Hypothalamus (tissue), 51 donors: ENCODE results near the gene UCKL1.

Experiments used
- DNase-seq, 51 donors: peaks; one replicate each; lab custom pipeline; 2025; lab: John Stamatoyannopoulos, UW

UCKL1 gene

GRCh38 chr20:63895202-63895951 is 60.8 kb downstream of the UCKL1 start:
- no peak for DNase-seq

- DNase-seq = peak; percentile 11 to 97 (median 91)
Measured at GRCh38 chr20:63894358-63895201, 61.6 kb downstream of the UCKL1 start, which contains the start of gene DNAJC5. DNAJC5 (plus strand) TSS chr20:63895126; CDS start chr20:63928346, 33,220 bp downstream.

GRCh38 chr20:63893999-63894357 is 62.2 kb downstream of the UCKL1 start:
- DNase-seq = peak in 1 of 51 donors; percentile 55

GRCh38 chr20:63892402-63892801 is 63.8 kb downstream of the UCKL1 start:
- DNase-seq = no peak

GRCh38 chr20:63891061-63892002 is 64.9 kb downstream of the UCKL1 start:
- DNase-seq = no peak

- no peak for DNase-seq
Measured at GRCh38 chr20:63890616-63891015, 65.6 kb downstream of the UCKL1 start.

GRCh38 chr20:63890201-63890576 is 66.0 kb downstream of the UCKL1 start:
- no peak for DNase-seq
